Panc1 (cell line): ENCODE measurements around the gene MTHFD1. TPM values are rescaled to one million over a fixed set of nuclear protein-coding genes. Genes with fewer than 3 reads are reported as not detected.
"Not testable (repeated sequence)": the region's sequence is repeated elsewhere in the genome, so short reads cannot be mapped to it uniquely, and the experiment has no call there.

Source experiments
- ATAC-seq: fragments of 200-7000 bp; cut with Tn5 transposase; 2 replicates; pipeline ENCODE4 v1.9.1; 2020; ENCODE audit warnings: mild to moderate bottlenecking, moderate library complexity
- BruUV-seq: library from RNA; stranded (reverse); fragments of 400-500 nt; replicated peaks from 2 replicates; lab custom pipeline; 2021; lab: Mats Ljungman, UMichigan
- CTCF ChIA-PET: fragments of 300-600 bp; sonication (Branson Sonifier 250); formaldehyde crosslinking; loops from one replicate; lab custom pipeline; 2022; ENCODE audit warnings: antibody characterized with exemption; lab: Charles Lee
- POLR2A ChIA-PET: fragments of 300-600 bp; sonication (Branson Sonifier 250); formaldehyde crosslinking; loops from one replicate; lab custom pipeline; 2022; ENCODE audit warnings: antibody characterized with exemption; lab: Charles Lee
- DNase-seq: peaks from one replicate; pipeline ENCODE4 v3.0.0-alpha.2; 2010; ENCODE audit warnings: low read depth, low spot score
- H3K27ac ChIP-seq: 2 replicates; pipeline ENCODE4 v1.5.1; 2011; ENCODE audit warnings: mild to moderate bottlenecking, low read length, inconsistent platforms
- H3K27me3 ChIP-seq: fragments of 200-500 bp; sonication (Bioruptor generic); 2 replicates; pipeline ENCODE4 v1.6.0; 2014; ENCODE audit warnings: low read length, inconsistent platforms; ENCODE audit not compliant: control insufficient read depth, insufficient read depth
- H3K36me3 ChIP-seq: fragments of 200-500 bp; sonication (Bioruptor generic); 2 replicates; pipeline ENCODE4 v1.5.1; 2014; ENCODE audit warnings: inconsistent platforms, mild to moderate bottlenecking, low read length, moderate library complexity; ENCODE audit not compliant: control insufficient read depth, insufficient read depth
- H3K4me1 ChIP-seq: 2 replicates; pipeline ENCODE4 v1.5.1; 2011; ENCODE audit warnings: inconsistent platforms, mild to moderate bottlenecking, low read length, moderate library complexity; ENCODE audit not compliant: control insufficient read depth, insufficient read depth
- H3K4me3 ChIP-seq, 2 experiments: 2 replicates each; pipeline ENCODE4 v1.5.1; 2011 to 2012; ENCODE audit warnings: low read depth in 2 of 2, low read length in 2 of 2, mild to moderate bottlenecking in 2 of 2, inconsistent platforms in 1 of 2, moderate library complexity in 1 of 2
- H3K9me3 ChIP-seq: fragments of 200-500 bp; sonication (Bioruptor generic); 2 replicates; pipeline ENCODE4 v1.5.1; 2014; ENCODE audit warnings: low read depth, mild to moderate bottlenecking, inconsistent platforms, low read length, moderate library complexity; ENCODE audit not compliant: control insufficient read depth, insufficient read depth
- CTCF ChIP-seq: fragments of 450-650 bp; IDR thresholded peaks from 2 replicates; pipeline ENCODE4 v1.5.1; 2017; ENCODE audit warnings: mild to moderate bottlenecking
- POLR2AphosphoS5 ChIP-seq: IDR thresholded peaks from 2 replicates; pipeline ENCODE4 v1.6.1; 2012; ENCODE audit warnings: mild to moderate bottlenecking, low read depth, low read length, moderate library complexity
- REST ChIP-seq, 2 experiments: IDR thresholded peaks; 2 replicates each; pipeline ENCODE4 v1.6.1; 2011 to 2012; ENCODE audit warnings: low read depth in 2 of 2, control low read depth in 1 of 2, low read length in 1 of 2, mild to moderate bottlenecking in 1 of 2, moderate library complexity in 1 of 2; ENCODE audit not compliant: insufficient read depth in 1 of 2
- SIN3A ChIP-seq: IDR thresholded peaks from 2 replicates; pipeline ENCODE4 v1.6.1; 2012; ENCODE audit warnings: low read depth, mild to moderate bottlenecking, low read length, moderate library complexity, borderline replicate concordance; ENCODE audit not compliant: insufficient read depth
- TCF7L2 ChIP-seq: IDR thresholded peaks from 2 replicates; pipeline ENCODE4 v1.6.1; 2011; ENCODE audit warnings: mild to moderate bottlenecking, low read depth, low read length, inconsistent platforms
- in situ Hi-C: cut with HindIII; loops from 2 replicates; pipeline ENCODE4 v1.10.0; 2016; ENCODE audit warnings: low sequenced_read_pairs, low pct_unique_long_range_greater_than_20kb
- intact Hi-C: fragments of 100-400 bp; cut with micrococcal nuclease; formaldehyde crosslinking; loops from one replicate; pipeline ENCODE4 v1.10.0; 2022; ENCODE audit not compliant: unreplicated experiment
- total RNA-seq: library from RNA; stranded (reverse); gene quantifications from one replicate; pipeline ENCODE4 v1.2.1, GENCODE V29; 2021; ENCODE audit not compliant: unreplicated experiment

MTHFD1 gene
- total RNA-seq, 1 experiment from 2014 or later, result 141 TPM

- DNase-seq (no peak), ATAC-seq (no peak)
- Histone ChIP-seq H3K4me3 (no peak overlapping the region), H3K27me3 (no peaks in the 10 kb centered on the region), H3K4me1 (peaks cover 3% of the 10 kb centered on the region; the same call in 1 of the 2 replicates), H3K9me3 (no peaks in the 10 kb centered on the region), H3K36me3 (no peaks in the 10 kb centered on the region; the same call in 1 of the 2 replicates), H3K27ac (no peak overlapping the region)
- CTCF ChIA-PET, result no interaction called here
- in situ Hi-C loops, result no loop called here
- BruUV-seq, result no TSS peak
- intact Hi-C loops, result loop anchor here (10.0 kb wide), 1 partner anchor 46 kb away; no protein-coding TSS in a partner anchor
- TF ChIP-seq SIN3A (no peak), POLR2AphosphoS5 (no peak), TCF7L2 (no peak), CTCF (no peak)
- POLR2A ChIA-PET, result interaction anchor here (0.6 kb wide), 1 partner anchor 58 kb away, joined by 9 read pairs; no protein-coding TSS in a partner anchor
Observed at GRCh38 chr14:64391113-64391725, 3.1 kb downstream of the MTHFD1 start.

GRCh38 chr14:64391986-64392385 lies 3.8 kb downstream of the MTHFD1 start:
- Histone ChIP-seq H3K27ac (no peak overlapping the region), H3K27me3 (no peaks in the 10 kb centered on the region), H3K4me1 (no peaks in the 10 kb centered on the region), H3K4me3 (no peak overlapping the region), H3K9me3 (no peaks in the 10 kb centered on the region), H3K36me3 (no peaks in the 10 kb centered on the region; the same call in 1 of the 2 replicates)
- intact Hi-C loops (loop anchor here (10.0 kb wide), 1 partner anchor 47 kb away; no protein-coding TSS in a partner anchor), in situ Hi-C loops (no loop called here)
- DNase-seq, result no peak
- BruUV-seq, result TSS peak; percentile 30
- no peak for ATAC-seq
- ChIA-PET CTCF (no interaction called here), POLR2A (interaction anchor here (0.6 kb wide), 1 partner anchor 59 kb away, joined by 9 read pairs; no protein-coding TSS in a partner anchor)
- no peak for TF ChIP-seq TCF7L2
- TF ChIP-seq POLR2AphosphoS5, result no peak
- no peak for TF ChIP-seq REST (IDR thresholded peaks at IDR 0.05; ENCODE audit: insufficient read depth in 1 of 2, low read depth in 2 of 2, low read length in 1 of 2)
- TF ChIP-seq CTCF, result no peak

- H3K27me3 ChIP-seq, BruUV-seq, DNase-seq, H3K4me3 ChIP-seq, H3K36me3 ChIP-seq, CTCF ChIA-PET, H3K9me3 ChIP-seq, H3K27ac ChIP-seq, ATAC-seq, in situ Hi-C loops, POLR2A ChIA-PET, H3K4me1 ChIP-seq: not testable (repeated sequence)
- intact Hi-C loops, result loop anchor here (10.0 kb wide), 1 partner anchor 48 kb away; no protein-coding TSS in a partner anchor
Observed at GRCh38 chr14:64393189-64393726, 5.1 kb downstream of the MTHFD1 start.
